Neural cell (in vitro differentiated cells): ENCODE measurements around the gene PSRC1.

Experiments
- CTCF ChIP-seq: fragments of 450-650 bp; IDR thresholded peaks from 2 replicates; pipeline ENCODE4 v1.5.1; 2014; ENCODE audit warnings: antibody characterized with exemption, mild to moderate bottlenecking, moderate library complexity; ENCODE audit not compliant: poor library complexity, severe bottlenecking
- EP300 ChIP-seq: fragments of 450-650 bp; conservative IDR thresholded peaks from 2 replicates; pipeline ENCODE4 v1.6.1; 2014; ENCODE audit warnings: antibody characterized with exemption, mild to moderate bottlenecking, moderate library complexity; ENCODE audit not compliant: poor library complexity, severe bottlenecking
- EZH2 ChIP-seq: fragments of 200-600, 300-800 bp; shearing (Covaris generic), sonication (generic); IDR thresholded peaks from 2 replicates; pipeline ENCODE4 v1.6.1; 2014; ENCODE audit warnings: antibody characterized with exemption, low read length, borderline replicate concordance, mild to moderate bottlenecking; ENCODE audit not compliant: insufficient read depth, poor library complexity, severe bottlenecking
- POLR2AphosphoS5 ChIP-seq: IDR thresholded peaks from 2 replicates; pipeline ENCODE4 v1.6.1; 2012
- RAD21 ChIP-seq: fragments of 450-650 bp; conservative IDR thresholded peaks from 2 replicates; pipeline ENCODE4 v1.6.1; 2014; ENCODE audit warnings: antibody characterized with exemption, mild to moderate bottlenecking, moderate library complexity
- SMC3 ChIP-seq: fragments of 450-650 bp; conservative IDR thresholded peaks from 2 replicates; pipeline ENCODE4 v1.6.1; 2014; ENCODE audit warnings: antibody characterized with exemption, mild to moderate bottlenecking, moderate library complexity; ENCODE audit not compliant: poor library complexity
- TAF1 ChIP-seq: IDR thresholded peaks from 2 replicates; pipeline ENCODE4 v1.6.1; 2012; ENCODE audit warnings: low read depth

DNA sequence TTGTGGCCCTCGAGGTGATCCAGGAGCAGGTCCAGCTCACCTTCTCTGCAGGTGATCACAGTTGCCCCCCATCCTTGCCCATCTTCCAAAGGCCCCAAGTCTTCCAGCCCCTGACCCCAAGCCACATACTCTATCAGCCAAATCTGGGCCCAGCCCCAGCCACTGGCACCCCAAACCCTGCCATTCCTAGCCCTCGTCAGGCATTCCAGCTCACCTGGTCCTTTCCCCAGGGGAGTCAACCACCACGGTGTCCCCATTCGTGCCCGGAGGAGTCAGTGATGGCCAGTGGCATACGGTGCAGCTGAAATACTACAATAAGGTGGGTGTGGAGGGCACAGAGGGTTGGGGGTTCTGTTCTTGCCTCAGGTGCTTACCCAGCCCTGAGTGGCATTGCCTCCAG, 21.4 kb downstream of the PSRC1 start:
- no peak for TF ChIP-seq CTCF
- TF ChIP-seq EZH2: no peak
- no peak for TF ChIP-seq EP300
- no peak for TF ChIP-seq RAD21
- TF ChIP-seq SMC3: no peak
- TF ChIP-seq TAF1: no peak
- TF ChIP-seq POLR2AphosphoS5: no peak
